Panc1 (cell line): Measurements from ENCODE around the gene CDK14.

Experiments
- CTCF ChIP-seq: fragments of 450-650 bp; IDR thresholded peaks from 2 replicates; pipeline ENCODE4 v1.5.1; 2017; ENCODE audit warnings: mild to moderate bottlenecking
- POLR2AphosphoS5 ChIP-seq: IDR thresholded peaks from 2 replicates; pipeline ENCODE4 v1.6.1; 2012; ENCODE audit warnings: mild to moderate bottlenecking, low read depth, low read length, moderate library complexity
- REST ChIP-seq, 2 experiments: IDR thresholded peaks; 2 replicates each; pipeline ENCODE4 v1.6.1; 2011 to 2012; ENCODE audit warnings: low read depth in 2 of 2, control low read depth in 1 of 2, low read length in 1 of 2, mild to moderate bottlenecking in 1 of 2, moderate library complexity in 1 of 2; ENCODE audit not compliant: insufficient read depth in 1 of 2

DNA sequence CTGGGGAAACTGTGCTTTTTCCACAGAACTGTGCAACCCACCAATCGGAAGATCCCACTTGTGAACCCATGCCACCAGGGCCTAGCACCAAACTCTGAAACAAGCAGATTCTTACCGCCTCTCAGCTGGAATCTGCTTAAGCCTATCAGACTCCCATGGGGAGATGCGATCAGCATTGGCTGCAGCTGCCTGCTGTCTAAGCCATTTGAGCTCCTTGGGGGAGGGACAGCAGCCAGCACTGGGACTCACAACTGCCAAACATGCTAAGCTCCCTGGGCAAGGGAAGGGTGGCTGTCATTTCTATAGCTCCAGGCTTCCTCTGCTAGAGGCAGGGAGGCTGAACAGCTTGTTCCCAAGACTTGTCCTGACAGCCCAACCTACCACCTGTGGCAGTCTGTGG lies 283.8 kb downstream of the CDK14 start:
- TF ChIP-seq REST (IDR thresholded peaks at IDR 0.05; ENCODE audit: insufficient read depth in 1 of 2, low read depth in 2 of 2, low read length in 1 of 2) = no peak
- TF ChIP-seq CTCF = no peak
- TF ChIP-seq POLR2AphosphoS5 = no peak
